ENCODE measurements around the gene PSME2. TPM values are rescaled to one million over a fixed set of nuclear protein-coding genes. Genes with fewer than 3 reads are reported as not detected.

PSME2 gene
- total RNA-seq, 1 donor from 2014 or later: 173 TPM

- FAIRE-seq: no peak
- Histone ChIP-seq H3K4me3 (ENCODE audit: insufficient read depth, low read depth, low read length) (no peak overlapping the region), H3K4me1 (ENCODE audit: insufficient read depth, low read length) (no peaks in the 10 kb centered on the region), H4K20me1 (ENCODE audit: insufficient read depth, low read length) (no peaks in the 10 kb centered on the region), H3K79me2 (ENCODE audit: insufficient read depth, low read length) (no peaks in the 10 kb centered on the region), H3K36me3 (ENCODE audit: insufficient read depth, low read length) (peaks cover under 1% of the 10 kb centered on the region), H2AFZ (ENCODE audit: low read depth, low read length) (no peak overlapping the region), H3K27me3 (ENCODE audit: insufficient read depth, low read length) (no peaks in the 10 kb centered on the region), H3K27ac (ENCODE audit: low read depth, low read length) (no peak overlapping the region), H3K9me3 (ENCODE audit: insufficient read depth, low read depth, low read length) (no peaks in the 10 kb centered on the region), H3K4me2 (ENCODE audit: low read length) (no peak overlapping the region), H3K9ac (ENCODE audit: low read length) (no peak overlapping the region)
- Mint-ChIP-seq H3K36me3 (ENCODE audit: low read depth, unreplicated experiment) (peaks cover 13% of the 10 kb centered on the region), H3K4me1 (ENCODE audit: low read depth, unreplicated experiment) (peaks cover 2% of the 10 kb centered on the region), H3K9me3 (ENCODE audit: unreplicated experiment) (no peaks in the 10 kb centered on the region), H3K4me3 (ENCODE audit: unreplicated experiment) (no peak overlapping the region), H3K27ac (ENCODE audit: unreplicated experiment) (no peak overlapping the region), H3K27me3 (ENCODE audit: low read depth, unreplicated experiment) (peaks cover 6% of the 10 kb centered on the region)
- no peak for DNase-seq (ENCODE audit: low read depth)
- no peak for TF ChIP-seq CTCF (IDR thresholded peaks at IDR 0.05; ENCODE audit: insufficient read depth, low read depth, low read length)
- no peak for TF ChIP-seq EZH2 (IDR thresholded peaks at IDR 0.05; ENCODE audit: insufficient read depth, low read length)
These were observed 19.5 kb downstream of the PSME2 start for GRCh38 chr14:24126939-24127338.

GRCh38 chr14:24123424-24124417 lies 22.7 kb downstream of the PSME2 start:
- H3K4me2 ChIP-seq (ENCODE audit: low read length): no peak overlapping the region
- no peak for FAIRE-seq

More at GRCh38 chr14:24123424-24124417, 22.7 kb downstream of the PSME2 start:
- no peak overlapping the region for H3K27ac ChIP-seq (ENCODE audit: low read depth, low read length)
- H2AFZ ChIP-seq (ENCODE audit: low read depth, low read length): no peak overlapping the region
- Mint-ChIP-seq H3K27ac (ENCODE audit: unreplicated experiment) (no peak overlapping the region), H3K36me3 (ENCODE audit: low read depth, unreplicated experiment) (peaks cover 24% of the 10 kb centered on the region), H3K9me3 (ENCODE audit: unreplicated experiment) (no peaks in the 10 kb centered on the region), H3K4me3 (ENCODE audit: unreplicated experiment) (no peak overlapping the region), H3K27me3 (ENCODE audit: low read depth, unreplicated experiment) (no peaks in the 10 kb centered on the region), H3K4me1 (ENCODE audit: low read depth, unreplicated experiment) (no peaks in the 10 kb centered on the region)
- H4K20me1 ChIP-seq (ENCODE audit: insufficient read depth, low read length): no peaks in the 10 kb centered on the region
- DNase-seq (ENCODE audit: low read depth): no peak
- H3K9ac ChIP-seq (ENCODE audit: low read length): no peak overlapping the region
- no peaks in the 10 kb centered on the region for H3K79me2 ChIP-seq (ENCODE audit: insufficient read depth, low read length)
- no peaks in the 10 kb centered on the region for H3K9me3 ChIP-seq (ENCODE audit: insufficient read depth, low read depth, low read length)
- no peak for TF ChIP-seq EZH2 (IDR thresholded peaks at IDR 0.05; ENCODE audit: insufficient read depth, low read length)
- no peak for TF ChIP-seq CTCF (IDR thresholded peaks at IDR 0.05; ENCODE audit: insufficient read depth, low read depth, low read length)
- no peaks in the 10 kb centered on the region for H3K27me3 ChIP-seq (ENCODE audit: insufficient read depth, low read length)
- H3K36me3 ChIP-seq (ENCODE audit: insufficient read depth, low read length): peaks cover 21% of the 10 kb centered on the region
- no peaks in the 10 kb centered on the region for H3K4me1 ChIP-seq (ENCODE audit: insufficient read depth, low read length)
- no peak overlapping the region for H3K4me3 ChIP-seq (ENCODE audit: insufficient read depth, low read depth, low read length)

All from astrocyte (in vitro differentiated cells and primary cell).